ENCODE measurements around the gene KIFC3. TPM values are rescaled to one million over a fixed set of nuclear protein-coding genes. Genes with fewer than 3 reads are reported as not detected.

Gene KIFC3
- total RNA-seq, 4 donors from 2014 or later = 116 to 206 (median 164) TPM

- TF ChIP-seq POLR2A (IDR thresholded peaks at IDR 0.05) (no peak), CTCF (IDR thresholded peaks at IDR 0.05) (no peak)
- intact Hi-C loops (cut with DNase I; ENCODE audit: low total_unique reads) = no loop called here
- DNase-seq (ENCODE audit: low spot score in 2 of 2) = no peak
- H3K4me3 ChIP-seq (ENCODE audit: low read depth, poor library complexity, severe bottlenecking) = no peak overlapping the region
- 62 to 77% methylated on average over 7 to 8 of the region's 8 CpGs for WGBS, 2 donors
These were observed 14.8 kb downstream of the KIFC3 start for GRCh38 chr16:57787519-57787905.

- TF ChIP-seq CTCF (IDR thresholded peaks at IDR 0.05) = no peak
- DNase-seq (ENCODE audit: low spot score in 2 of 2) = peak in 1 of 2 donors; percentile 94
- no peak overlapping the region for H3K4me3 ChIP-seq (ENCODE audit: low read depth, poor library complexity, severe bottlenecking)
- intact Hi-C loops (cut with DNase I; ENCODE audit: low total_unique reads) = no loop called here
- 69 to 76% methylated on average over 18 to 20 of the region's 26 CpGs for WGBS, 2 donors
These were observed 15.4 kb downstream of the KIFC3 start for GRCh38 chr16:57786632-57787518.

- no peak for DNase-seq (ENCODE audit: low spot score in 2 of 2)
- H3K4me3 ChIP-seq (ENCODE audit: low read depth, poor library complexity, severe bottlenecking) = no peak overlapping the region
- intact Hi-C loops (cut with DNase I; ENCODE audit: low total_unique reads) = no loop called here
- no peak for TF ChIP-seq CTCF (IDR thresholded peaks at IDR 0.05)
- TF ChIP-seq POLR2A (IDR thresholded peaks at IDR 0.05) = no peak
- WGBS, 2 donors = 90 to 95% methylated on average over 8 of the region's 8 CpGs
These were observed 16.4 kb downstream of the KIFC3 start for GRCh38 chr16:57785924-57786323.

GRCh38 chr16:57785385-57785784, 16.9 kb downstream of the KIFC3 start:
- no peak for DNase-seq (ENCODE audit: low spot score in 2 of 2)
- TF ChIP-seq CTCF (IDR thresholded peaks at IDR 0.05) (no peak), POLR2A (IDR thresholded peaks at IDR 0.05) (no peak)
- WGBS, 2 donors = 95 to 99% methylated on average over 8 to 10 of the region's 10 CpGs
- intact Hi-C loops (cut with DNase I; ENCODE audit: low total_unique reads) = no loop called here
- no peak overlapping the region for H3K4me3 ChIP-seq (ENCODE audit: low read depth, poor library complexity, severe bottlenecking)

GRCh38 chr16:57784334-57784733, 18.0 kb downstream of the KIFC3 start:
- WGBS, 2 donors = 82 to 88% methylated on average over 7 of the region's 7 CpGs
- intact Hi-C loops (cut with DNase I; ENCODE audit: low total_unique reads) = no loop called here
- no peak for TF ChIP-seq POLR2A (IDR thresholded peaks at IDR 0.05)
- TF ChIP-seq CTCF (IDR thresholded peaks at IDR 0.05) = no peak
- H3K4me3 ChIP-seq (ENCODE audit: low read depth, poor library complexity, severe bottlenecking) = no peak overlapping the region
- no peak for DNase-seq (ENCODE audit: low spot score in 2 of 2)
